K562 (cell line): ENCODE results near the gene STK4. TPM values are rescaled to one million over a fixed set of nuclear protein-coding genes. Genes with fewer than 3 reads are reported as not detected.

Experiments used
- ATAC-seq: fragments of 200-7000 bp; cut with Tn5 transposase; 3 replicates; pipeline ENCODE4 v1.9.1; 2020; ENCODE audit warnings: moderate library complexity
- BruUV-seq: library from RNA; stranded (reverse); fragments of 400-500 nt; replicated peaks from 2 replicates; lab custom pipeline; 2021; lab: Mats Ljungman, UMichigan
- CTCF ChIA-PET: fragments of 300-600 bp; formaldehyde crosslinking; extraction: SDS; loops from one replicate; lab custom pipeline; 2021; ENCODE audit warnings: low intra/inter-chr PET ratio; lab: Yijun Ruan, JAX
- POLR2A ChIA-PET: fragments of 300-600, 350-650 bp; sonication (Branson Sonifier 250); formaldehyde crosslinking; extraction: SDS; loops from one replicate; lab custom pipeline; 2021; ENCODE audit warnings: antibody characterized with exemption, inconsistent platforms; lab: Yijun Ruan, JAX
- DNase-seq, 4 experiments: peaks; one replicate each; pipeline versions ENCODE4 v3.0.0 to v3.0.0-alpha.2; 2011 to 2018; ENCODE audit warnings: low spot score in 3 of 4, mixed read lengths in 3 of 4; ENCODE audit errors: extremely low read depth in 1 of 4
- FAIRE-seq: peaks from 2 replicates; lab custom pipeline; 2011; peaks lifted over from hg19 to GRCh38; lab: Jason Lieb, UNC
- H2AFZ ChIP-seq: 2 replicates; pipeline ENCODE4 v1.6.0; 2011; ENCODE audit warnings: low read depth, low read length, control low read depth, inconsistent platforms
- H3K27ac ChIP-seq: fragments of 200-600 bp; 3 replicates; pipeline ENCODE4 v1.8.0; 2011; ENCODE audit warnings: low read depth, mild to moderate bottlenecking, control low read depth, inconsistent platforms, low read length, moderate library complexity, mixed read lengths; ENCODE audit errors: extremely low read depth
- H3K27me3 ChIP-seq, 2 experiments: fragments of 300-600 bp in 1 of 2; 2 replicates in 1 of 2; 3 replicates in 1 of 2; pipeline versions ENCODE4 v1.6.0 to v1.8.0; 2011; ENCODE audit warnings: inconsistent platforms in 2 of 2, low read length in 2 of 2, mild to moderate bottlenecking in 1 of 2, mixed read lengths in 1 of 2, moderate library complexity in 1 of 2; ENCODE audit not compliant: control insufficient read depth in 2 of 2, insufficient read depth in 2 of 2
- H3K36me3 ChIP-seq: fragments of 300-600 bp; 3 replicates; pipeline ENCODE4 v1.8.0; 2011; ENCODE audit warnings: mild to moderate bottlenecking, low read length, inconsistent platforms; ENCODE audit not compliant: control insufficient read depth, insufficient read depth
- H3K4me1 ChIP-seq, 2 experiments: fragments of 200-600 bp in 1 of 2; replicated peaks in 1 of 2; 2 replicates in 1 of 2; 3 replicates in 1 of 2; pipeline versions ENCODE4 v1.5.1 to v1.8.0; 2011; ENCODE audit warnings: inconsistent platforms in 2 of 2, low read length in 2 of 2, mild to moderate bottlenecking in 1 of 2, mixed read lengths in 1 of 2, moderate library complexity in 1 of 2; ENCODE audit not compliant: control insufficient read depth in 2 of 2, insufficient read depth in 2 of 2
- H3K4me2 ChIP-seq: 2 replicates; pipeline ENCODE4 v1.6.1; 2011; ENCODE audit warnings: low read length, control low read depth, inconsistent platforms, mixed read lengths; ENCODE audit not compliant: insufficient read depth
- H3K4me3 ChIP-seq: fragments of 200-600 bp; sonication (generic), shearing (Covaris generic); 2 replicates; pipeline ENCODE4 v1.5.1; 2016; ENCODE audit warnings: control low read depth, inconsistent platforms
- H3K79me2 ChIP-seq: fragments of 200-600 bp; 3 replicates; pipeline ENCODE4 v1.8.0; 2011; ENCODE audit warnings: low read length, inconsistent platforms; ENCODE audit not compliant: control insufficient read depth, insufficient read depth
- H3K9ac ChIP-seq, 2 experiments: 2 replicates each; pipeline versions ENCODE4 v1.6.0 to v1.6.1; 2011; ENCODE audit warnings: low read depth in 2 of 2, low read length in 2 of 2, control low read depth in 1 of 2, inconsistent platforms in 1 of 2, mild to moderate bottlenecking in 1 of 2, mixed read lengths in 1 of 2; ENCODE audit not compliant: insufficient read depth in 1 of 2
- H3K9me1 ChIP-seq: one replicate; pipeline ENCODE4 v1.6.0; 2011; ENCODE audit warnings: inconsistent platforms, mild to moderate bottlenecking, low read length, moderate library complexity; ENCODE audit not compliant: control insufficient read depth, insufficient read depth
- H3K9me3 ChIP-seq: replicated peaks from 2 replicates; pipeline ENCODE4 v1.5.1; 2011; ENCODE audit warnings: low read depth, low read length, inconsistent platforms; ENCODE audit not compliant: control insufficient read depth, insufficient read depth
- H4K20me1 ChIP-seq: replicated peaks from 2 replicates; pipeline ENCODE4 v1.6.1; 2011; ENCODE audit warnings: low read length, inconsistent platforms, mixed read lengths; ENCODE audit not compliant: control insufficient read depth, insufficient read depth
- BRF1 ChIP-seq: IDR thresholded peaks from 3 replicates; pipeline ENCODE4 v1.6.1; 2011; ENCODE audit warnings: borderline replicate concordance, mild to moderate bottlenecking; ENCODE audit not compliant: insufficient read length; ENCODE audit errors: extremely low read depth
- HMBOX1 ChIP-seq: sonication (generic); IDR thresholded peaks from 2 replicates; pipeline ENCODE4 v1.6.1; 2016
- HNRNPK ChIP-seq: fragments of 200-400 bp; formaldehyde crosslinking; IDR thresholded peaks from one replicate; pipeline ENCODE4 v1.6.1; 2018; ENCODE audit warnings: mild to moderate bottlenecking, low read depth, low read length; ENCODE audit not compliant: poor library complexity, severe bottlenecking
- SNIP1 ChIP-seq: fragments of 450-650 bp; IDR thresholded peaks from 2 replicates; pipeline ENCODE4 v1.7.1; 2017; ENCODE audit warnings: low read depth, mild to moderate bottlenecking
- UBTF ChIP-seq, 2 experiments: IDR thresholded peaks; 2 replicates each; pipeline ENCODE4 v1.6.1; 2012; ENCODE audit warnings: improper control_type of control experiment in 2 of 2, low read depth in 2 of 2, low read length in 2 of 2, borderline replicate concordance in 1 of 2
- ZBTB43 ChIP-seq: sonication (generic); formaldehyde crosslinking; IDR thresholded peaks from 2 replicates; pipeline ENCODE4 v1.8.0; 2023; ENCODE audit warnings: mild to moderate bottlenecking, missing genetic modification reagents
- ZMIZ1 ChIP-seq, 2 experiments: fragments of 150-350 bp in 1 of 2; IDR thresholded peaks; 2 replicates each; pipeline ENCODE4 v1.6.1; 2012 to 2016; ENCODE audit warnings: low read depth in 2 of 2, low read length in 2 of 2, mild to moderate bottlenecking in 1 of 2, moderate library complexity in 1 of 2
- ZNF76 ChIP-seq: fragments of 250-450 bp; sonication (Bioruptor Pico); IDR thresholded peaks from 2 replicates; pipeline ENCODE4 v1.4.0; 2020; ENCODE audit warnings: mild to moderate bottlenecking, moderate library complexity, borderline replicate concordance
- WGBS: fragments of 100-300 bp; shearing (Covaris generic); methylation state at CpG from one replicate; pipeline ENCODE4 v1.1.6; 2016; ENCODE audit warnings: low coverage, mixed read lengths; ENCODE audit not compliant: insufficient coverage; ENCODE audit errors: missing lambda C conversion rate; 5-methylcytosine and 5-hydroxymethylcytosine counted together
- in situ Hi-C: fragments of 300-500 bp; cut with MboI; formaldehyde crosslinking; loops from 4 replicates; pipeline ENCODE4 v1.15.0; 2018; ENCODE audit warnings: inconsistent platforms, mixed read lengths
- intact Hi-C: fragments of 100-400 bp; cut with micrococcal nuclease; formaldehyde crosslinking; loops from 2 replicates; pipeline ENCODE4 v1.14.2; 2022
- polyA plus RNA-seq, 8 experiments: library from polyadenylated mRNA; depleted of rRNA in 4 of 8; stranded (reverse) in 5 of 8; unstranded in 3 of 8; fragments of >200 nt; fragmentation: Nextera tagmentation in 2 of 8; fragmentation: Illumina TruSeq in 1 of 8; extraction: Ambion mirVana in 2 of 8; extraction: Trizol in 1 of 8; gene quantifications; 2 replicates each; pipeline versions ENCODE4 v1.2.1 to v1.2.3, GENCODE V29; 2011 to 2014; ENCODE audit warnings: inconsistent platforms in 1 of 8, missing spikeins in 1 of 8
- total RNA-seq, 7 experiments: library from RNA; depleted of rRNA in 6 of 7; stranded (reverse); fragments of >200 nt in 6 of 7; fragmentation: Illumina TruSeq in 2 of 7; extraction: Trizol in 2 of 7; gene quantifications; 2 replicates each; pipeline versions ENCODE4 v1.2.1 to v1.2.3, GENCODE V29; 2011 to 2021; ENCODE audit warnings: low replicate concordance in 1 of 7

STK4 gene
- total and polyA plus RNA-seq, 9 of the 15 experiments (the other 6 are each of a cell fraction or from before 2014, with no cell fraction given), result 11.9 to 30.6 (median 22.2) TPM

- no peak for TF ChIP-seq ZMIZ1 (IDR thresholded peaks at IDR 0.05; ENCODE audit: low read depth in 2 of 2, low read length in 2 of 2)
Observed at GRCh38 chr20:45072066-45072465, 105.8 kb downstream of the STK4 start (continued).

GRCh38 chr20:45073221-45073620 is 106.9 kb downstream of the STK4 start:
- BruUV-seq, result no TSS peak
- Histone ChIP-seq H3K9me3 (no peaks in the 10 kb centered on the region), H3K4me1 (peaks cover 2 to 15% of the 10 kb centered on the region in 2 experiments; a peak in 4 of 5 replicates), H3K27ac (no peak overlapping the region), H3K27me3 (no peaks in the 10 kb centered on the region), H4K20me1 (0 out of 2 replicates have a peak, but pooled peaks cover 4% of the 10 kb centered on the region), H3K36me3 (peaks cover 28% of the 10 kb centered on the region), H3K4me2 (no peak overlapping the region), H3K79me2 (no peaks in the 10 kb centered on the region), H2AFZ (no peak overlapping the region), H3K9me1 (no peaks in the 10 kb centered on the region), H3K9ac (no peak overlapping the region), H3K4me3 (no peak overlapping the region)
- intact Hi-C loops, result no loop called here
- DNase-seq (no peak), FAIRE-seq (no peak), ATAC-seq (no peak)
- WGBS, result 93% methylated on average over 3 of the region's 3 CpGs
- in situ Hi-C loops, result no loop called here
- no peak for TF ChIP-seq UBTF (IDR thresholded peaks at IDR 0.05; ENCODE audit: borderline replicate concordance in 1 of 2, low read depth in 2 of 2, low read length in 2 of 2)
- TF ChIP-seq BRF1, result no peak
- no peak for TF ChIP-seq ZBTB43 (CRISPR knock-in tag)
- TF ChIP-seq SNIP1, result no peak
- TF ChIP-seq HMBOX1, result no peak
- TF ChIP-seq ZNF76 (CRISPR knock-in tag), result no peak
- TF ChIP-seq HNRNPK, result no peak
- POLR2A ChIA-PET, result interaction anchor here (0.5 to 1.1 kb wide), 2 partner anchors 13 to 114 kb away, joined by 3 to 4 read pairs; no protein-coding TSS in a partner anchor
- CTCF ChIA-PET, result no interaction called here
